H1 (cell line): ENCODE measurements around the gene BTBD1. TPM values are rescaled to one million over a fixed set of nuclear protein-coding genes. Genes with fewer than 3 reads are reported as not detected.

Source experiments
- CTCF ChIA-PET: fragments of 300-600 bp; sonication (Branson Sonifier 250); formaldehyde crosslinking; loops from one replicate; lab custom pipeline; 2021; ENCODE audit not compliant: partially characterized antibody; lab: Charles Lee
- POLR2A ChIA-PET: fragments of 300-600 bp; sonication (Branson Sonifier 250); formaldehyde crosslinking; loops from one replicate; lab custom pipeline; 2021; ENCODE audit warnings: inconsistent platforms; ENCODE audit not compliant: partially characterized antibody; lab: Charles Lee
- DNase-seq, 2 experiments: peaks; one replicate each; pipeline versions ENCODE4 v3.0.0 to v3.0.0-alpha.2; 2010 to 2022; ENCODE audit warnings: low spot score in 2 of 2, low read depth in 1 of 2, mixed read lengths in 1 of 2
- FAIRE-seq: peaks from 2 replicates; lab custom pipeline; 2011; peaks lifted over from hg19 to GRCh38; lab: Jason Lieb, UNC
- H2AFZ ChIP-seq: 2 replicates; pipeline ENCODE4 v1.8.1; 2012; ENCODE audit warnings: low read length, inconsistent platforms
- H2AK5ac ChIP-seq: 2 replicates; pipeline ENCODE4 v1.6.1; 2013; ENCODE audit warnings: low read depth, low read length
- H2BK120ac ChIP-seq: replicated peaks from 2 replicates; pipeline ENCODE3; 2013; ENCODE audit warnings: low read depth, low read length, inconsistent platforms
- H2BK12ac ChIP-seq: 2 replicates; pipeline ENCODE4 v1.6.1; 2013; ENCODE audit warnings: low read depth, low read length
- H2BK15ac ChIP-seq: 2 replicates; pipeline ENCODE4 v1.6.1; 2013; ENCODE audit warnings: low read length
- H2BK20ac ChIP-seq: 2 replicates; pipeline ENCODE4 v1.6.1; 2013; ENCODE audit warnings: low read length
- H2BK5ac ChIP-seq: 2 replicates; pipeline ENCODE4 v1.6.1; 2013; ENCODE audit warnings: low read depth, low read length
- H3K14ac ChIP-seq: 2 replicates; pipeline ENCODE4 v1.6.1; 2013; ENCODE audit warnings: inconsistent platforms; ENCODE audit not compliant: insufficient read length
- H3K18ac ChIP-seq: 2 replicates; pipeline ENCODE4 v1.6.1; 2013; ENCODE audit warnings: low read length; ENCODE audit errors: extremely low read depth
- H3K23ac ChIP-seq: 2 replicates; pipeline ENCODE4 v1.6.1; 2013; ENCODE audit warnings: inconsistent platforms; ENCODE audit not compliant: insufficient read length
- H3K23me2 ChIP-seq: 2 replicates; pipeline ENCODE4 v1.6.1; 2013; ENCODE audit warnings: low read depth, low read length
- H3K27ac ChIP-seq: 2 replicates; pipeline ENCODE4 v1.6.1; 2011; ENCODE audit warnings: low read depth, low read length, inconsistent platforms
- H3K27me3 ChIP-seq, 4 experiments: replicated peaks in 1 of 4; 1 replicate in 1 of 4; 2 replicates in 3 of 4; pipeline versions ENCODE4 v1.6.1 to v1.8.1; 2011 to 2013; ENCODE audit warnings: low read length in 3 of 4, mild to moderate bottlenecking in 3 of 4, inconsistent platforms in 2 of 4, mixed read lengths in 2 of 4, moderate library complexity in 1 of 4; ENCODE audit not compliant: control insufficient read depth in 3 of 4, insufficient read depth in 3 of 4; ENCODE audit errors: extremely low read depth in 1 of 4
- H3K36me3 ChIP-seq, 4 experiments: 2 replicates each; pipeline versions ENCODE4 v1.6.1 to v1.8.1; 2011 to 2013; ENCODE audit warnings: mild to moderate bottlenecking in 4 of 4, low read length in 3 of 4, moderate library complexity in 2 of 4, control low read depth in 1 of 4, inconsistent platforms in 1 of 4; ENCODE audit not compliant: insufficient read depth in 4 of 4, control insufficient read depth in 2 of 4
- H3K4ac ChIP-seq: replicated peaks from 2 replicates; pipeline ENCODE3; 2013; ENCODE audit warnings: low read length, low read depth, mixed read lengths, inconsistent platforms; ENCODE audit not compliant: insufficient read length
- H3K4me1 ChIP-seq, 4 experiments: replicated peaks in 1 of 4; 1 replicate in 1 of 4; 2 replicates in 3 of 4; pipeline versions ENCODE4 v1.6.1 to v1.8.1; 2011 to 2013; ENCODE audit warnings: low read length in 3 of 4, inconsistent platforms in 2 of 4, mixed read lengths in 1 of 4; ENCODE audit not compliant: insufficient read depth in 4 of 4, control insufficient read depth in 3 of 4
- H3K4me2 ChIP-seq, 2 experiments: 2 replicates each; pipeline versions ENCODE4 v1.6.1 to v1.8.1; 2011 to 2013; ENCODE audit warnings: low read depth in 2 of 2, low read length in 2 of 2, control low read depth in 1 of 2, inconsistent platforms in 1 of 2, mild to moderate bottlenecking in 1 of 2; ENCODE audit not compliant: insufficient read depth in 1 of 2
- H3K4me3 ChIP-seq, 4 experiments: fragments of 200-600, 300-600 bp in 1 of 4; sonication (generic), shearing (Covaris generic), sonication (Bioruptor Twin) in 1 of 4; 2 replicates each; pipeline versions ENCODE4 v1.5.1 to v1.8.1; 2011 to 2016; ENCODE audit warnings: low read length in 4 of 4, low read depth in 3 of 4, control low read depth in 2 of 4, inconsistent platforms in 2 of 4, mild to moderate bottlenecking in 2 of 4, mixed read lengths in 1 of 4, moderate library complexity in 1 of 4; ENCODE audit not compliant: insufficient read depth in 2 of 4; ENCODE audit errors: extremely low read depth in 1 of 4
- H3K56ac ChIP-seq: replicated peaks from 2 replicates; pipeline ENCODE3; 2013; ENCODE audit warnings: low read depth, mild to moderate bottlenecking, mixed read lengths, low read length, inconsistent platforms; ENCODE audit not compliant: insufficient read length
- H3K79me1 ChIP-seq: 2 replicates; pipeline ENCODE4 v1.6.1; 2013; ENCODE audit warnings: low read depth, low read length, control low read depth
- H3K79me2 ChIP-seq, 2 experiments: 2 replicates each; pipeline versions ENCODE4 v1.6.1 to v1.8.1; 2012 to 2013; ENCODE audit warnings: low read length in 2 of 2, mild to moderate bottlenecking in 2 of 2, inconsistent platforms in 1 of 2; ENCODE audit not compliant: insufficient read depth in 2 of 2, control insufficient read depth in 1 of 2
- H3K9ac ChIP-seq, 4 experiments: replicated peaks in 1 of 4; 1 replicate in 1 of 4; 2 replicates in 3 of 4; pipeline versions ENCODE4 v1.6.1 to v1.8.1; 2011 to 2013; ENCODE audit warnings: low read depth in 3 of 4, low read length in 3 of 4, control low read depth in 2 of 4, mild to moderate bottlenecking in 2 of 4, moderate library complexity in 2 of 4, inconsistent platforms in 1 of 4; ENCODE audit errors: extremely low read depth in 1 of 4
- H3K9me3 ChIP-seq, 2 experiments: 2 replicates each; pipeline versions ENCODE4 v1.6.1 to v1.8.1; 2012 to 2013; ENCODE audit warnings: mild to moderate bottlenecking in 2 of 2, moderate library complexity in 2 of 2, control low read depth in 1 of 2, inconsistent platforms in 1 of 2, low read depth in 1 of 2, low read length in 1 of 2, mixed read lengths in 1 of 2; ENCODE audit not compliant: insufficient read depth in 2 of 2
- H4K20me1 ChIP-seq, 2 experiments: replicated peaks in 1 of 2; 2 replicates each; pipeline versions ENCODE3 to v1.8.1; 2011 to 2013; ENCODE audit warnings: inconsistent platforms in 2 of 2, low read length in 2 of 2, mild to moderate bottlenecking in 1 of 2; ENCODE audit not compliant: insufficient read depth in 2 of 2, control insufficient read depth in 1 of 2
- H4K5ac ChIP-seq: 2 replicates; pipeline ENCODE4 v1.6.1; 2013; ENCODE audit warnings: low read length, low read depth, mixed read lengths, inconsistent platforms; ENCODE audit not compliant: insufficient read length
- H4K8ac ChIP-seq: 2 replicates; pipeline ENCODE4 v1.8.0; 2013; ENCODE audit warnings: mild to moderate bottlenecking, moderate library complexity, low read length, inconsistent platforms; ENCODE audit not compliant: insufficient read depth; ENCODE audit errors: extremely low read depth
- H4K91ac ChIP-seq: replicated peaks from 2 replicates; pipeline ENCODE3; 2013; ENCODE audit warnings: low read length, mixed read lengths, inconsistent platforms; ENCODE audit not compliant: insufficient read length
- BACH1 ChIP-seq: IDR thresholded peaks from 2 replicates; pipeline ENCODE4 v1.6.1; 2012; ENCODE audit warnings: low read length, improper control_type of control experiment
- CBX5 ChIP-seq: fragments of 300-800, 300-1000 bp; sonication (generic); IDR thresholded peaks from 2 replicates; pipeline ENCODE4 v1.7.1; 2016; ENCODE audit warnings: antibody characterized with exemption, low read length, low read depth
- CTBP2 ChIP-seq: IDR thresholded peaks from 2 replicates; pipeline ENCODE4 v1.7.0; 2011; ENCODE audit warnings: borderline replicate concordance, mild to moderate bottlenecking, moderate library complexity, mixed read lengths, low read length; ENCODE audit not compliant: insufficient read depth, insufficient read length
- GABPA ChIP-seq: IDR thresholded peaks from 2 replicates; pipeline ENCODE4 v1.6.1; 2011; ENCODE audit warnings: mild to moderate bottlenecking, low read length, moderate library complexity, borderline replicate concordance; ENCODE audit not compliant: insufficient read depth
- KDM4A ChIP-seq: IDR thresholded peaks from one replicate; pipeline ENCODE4 v1.7.1; 2012; ENCODE audit warnings: low read depth, mild to moderate bottlenecking, moderate library complexity, low read length, inconsistent platforms; ENCODE audit not compliant: severe bottlenecking
- KDM5A ChIP-seq: fragments of 200-600 bp; IDR thresholded peaks from 2 replicates; pipeline ENCODE4 v1.7.1; 2012; ENCODE audit warnings: mild to moderate bottlenecking, low read length, inconsistent platforms, mixed read lengths
- MAFK ChIP-seq: IDR thresholded peaks from 2 replicates; pipeline ENCODE4 v1.6.1; 2012; ENCODE audit warnings: low read depth, mild to moderate bottlenecking, improper control_type of control experiment, low read length
- NRF1 ChIP-seq: IDR thresholded peaks from 2 replicates; pipeline ENCODE4 v1.6.1; 2011; ENCODE audit warnings: mild to moderate bottlenecking, low read depth, low read length, improper control_type of control experiment
- RFX5 ChIP-seq: IDR thresholded peaks from 2 replicates; pipeline ENCODE4 v1.6.1; 2011; ENCODE audit warnings: low read depth, low read length, improper control_type of control experiment, borderline replicate concordance
- RXRA ChIP-seq: IDR thresholded peaks from 2 replicates; pipeline ENCODE4 v1.6.1; 2011; ENCODE audit warnings: low read depth, mild to moderate bottlenecking, low read length, moderate library complexity; ENCODE audit not compliant: insufficient read depth
- SIX5 ChIP-seq: IDR thresholded peaks from 2 replicates; pipeline ENCODE4 v1.6.1; 2011; ENCODE audit warnings: mild to moderate bottlenecking, low read depth, low read length
- WGBS, 2 experiments: shearing (Covaris generic) in 1 of 2; methylation state at CpG; one replicate each; pipeline versions ENCODE4 v1.1.6 to v1.1.7; 2013 to 2015; ENCODE audit warnings: low lambda C conversion rate in 2 of 2, mixed read lengths in 2 of 2, inconsistent platforms in 1 of 2, low coverage in 1 of 2, missing lambda C conversion rate in 1 of 2; ENCODE audit not compliant: insufficient replicate concordance in 2 of 2, insufficient coverage in 1 of 2, insufficient read length in 1 of 2; ENCODE audit errors: extremely low coverage in 1 of 2, missing lambda C conversion rate in 1 of 2; 5-methylcytosine and 5-hydroxymethylcytosine counted together
- polyA plus RNA-seq, 7 experiments: library from polyadenylated mRNA; depleted of rRNA in 3 of 7; stranded (reverse) in 5 of 7; unstranded in 2 of 7; fragments of >200 nt in 5 of 7; fragments of 200-250 nt in 2 of 7; gene quantifications; 1 replicate in 5 of 7; 2 replicates in 1 of 7; 4 replicates in 1 of 7; pipeline versions ENCODE4 v1.2.1 to v1.2.3, GENCODE V29; 2011 to 2013; ENCODE audit warnings: missing spikeins in 2 of 7, mixed read lengths in 2 of 7
- total RNA-seq: library from RNA; stranded (reverse); fragmentation: NEBNext Ultra II Directional; extraction: Animal tissue kit (Norgen Biotek cat#: 25700); gene quantifications from 2 replicates; pipeline ENCODE4 v1.2.1, GENCODE V29; 2021
- TF ChIP-seq, protein P1 (sequence below): IDR thresholded peaks from 2 replicates; pipeline ENCODE4 v1.6.1; 2011; ENCODE audit warnings: low read depth, mild to moderate bottlenecking, low read length; ENCODE audit not compliant: insufficient read depth
- TF ChIP-seq, protein P2 (sequence below): IDR thresholded peaks from 2 replicates; pipeline ENCODE4 v1.6.1; 2012; ENCODE audit warnings: inconsistent platforms

BTBD1 gene
- total and polyA plus RNA-seq, 2 of the 8 experiments (the other 6 are each of a cell fraction or from before 2014, with no cell fraction given) = 18.6 to 39.5 TPM

DNA sequence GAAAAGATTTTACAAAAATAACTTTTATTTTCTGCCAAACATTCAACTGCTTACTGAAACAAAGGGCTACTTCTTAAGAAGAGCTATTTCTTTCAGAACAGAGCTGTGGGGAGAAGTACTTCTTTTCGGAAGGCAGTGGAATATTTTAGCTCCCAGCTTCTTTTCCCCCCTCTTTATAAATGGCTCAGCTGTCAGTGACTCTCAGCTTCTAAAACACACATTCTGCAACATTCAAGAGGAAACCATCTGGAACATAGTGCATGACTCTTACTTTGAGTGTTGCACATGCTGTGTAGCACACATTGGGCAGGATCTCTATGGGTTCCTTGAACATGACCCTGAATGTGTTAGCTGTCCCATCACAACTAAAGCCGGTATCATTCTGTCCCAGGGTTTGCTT, 48.6 kb downstream of the BTBD1 start:
- H3K36me3 ChIP-seq = peaks cover 5 to 32% (median 16%) of the 10 kb centered on the region in 4 experiments; a peak in 7 of 8 replicates
- CTCF ChIA-PET = interaction anchor here (0.8 kb wide), 1 partner anchor 18 kb away, joined by 3 read pairs; no protein-coding TSS in a partner anchor
- FAIRE-seq = no peak
- TF ChIP-seq RXRA (no peak), SIX5 (no peak), KDM4A (no peak), KDM5A (no peak), MAFK (no peak), GABPA (no peak), CBX5 (no peak), CTBP2 (no peak), BACH1 (no peak), NRF1 (no peak), RFX5 (no peak)
- TF ChIP-seq, protein P1, sequence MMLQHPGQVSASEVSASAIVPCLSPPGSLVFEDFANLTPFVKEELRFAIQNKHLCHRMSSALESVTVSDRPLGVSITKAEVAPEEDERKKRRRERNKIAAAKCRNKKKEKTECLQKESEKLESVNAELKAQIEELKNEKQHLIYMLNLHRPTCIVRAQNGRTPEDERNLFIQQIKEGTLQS = no peak
- TF ChIP-seq, protein P2, sequence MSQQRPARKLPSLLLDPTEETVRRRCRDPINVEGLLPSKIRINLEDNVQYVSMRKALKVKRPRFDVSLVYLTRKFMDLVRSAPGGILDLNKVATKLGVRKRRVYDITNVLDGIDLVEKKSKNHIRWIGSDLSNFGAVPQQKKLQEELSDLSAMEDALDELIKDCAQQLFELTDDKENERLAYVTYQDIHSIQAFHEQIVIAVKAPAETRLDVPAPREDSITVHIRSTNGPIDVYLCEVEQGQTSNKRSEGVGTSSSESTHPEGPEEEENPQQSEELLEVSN = no peak

More for the DNA sequence above, 48.6 kb downstream of the BTBD1 start:
- Histone ChIP-seq H4K20me1 (no peaks in the 10 kb centered on the region), H2BK15ac (no peak overlapping the region), H3K56ac (no peak overlapping the region), H3K4ac (no peak overlapping the region), H2AK5ac (no peak overlapping the region), H3K79me2 (no peaks in the 10 kb centered on the region), H3K4me1 (no peaks in the 10 kb centered on the region), H2BK12ac (no peak overlapping the region), H3K18ac (no peak overlapping the region), H3K23me2 (no peaks in the 10 kb centered on the region), H3K9ac (no peak overlapping the region), H3K79me1 (no peaks in the 10 kb centered on the region), H3K27me3 (no peaks in the 10 kb centered on the region), H2BK20ac (no peak overlapping the region), H3K4me2 (no peak overlapping the region), H3K9me3 (no peaks in the 10 kb centered on the region), H3K4me3 (no peak overlapping the region), H2BK5ac (no peak overlapping the region), H4K5ac (no peak overlapping the region), H2AFZ (no peak overlapping the region), H3K27ac (no peak overlapping the region), H4K8ac (no peak overlapping the region), H3K14ac (no peak overlapping the region), H3K23ac (no peak overlapping the region), H2BK120ac (no peak overlapping the region), H4K91ac (no peak overlapping the region)
- peak in 1 of 2 experiments; percentile 13 for DNase-seq
- POLR2A ChIA-PET = interaction anchor here (0.7 to 1.2 kb wide), 3 partner anchors 8 to 50 kb away, joined by 3 to 4 read pairs (median 3); no protein-coding TSS in a partner anchor
- WGBS, 2 experiments = 95% methylated on average over 2 of the region's 2 CpGs; no CpG with 5 or more reads in 1 of the 2 experiments
